ENCODE measurements around the gene NUBPL.
"Not testable (repeated sequence)": the region's sequence is repeated elsewhere in the genome, so short reads cannot be mapped to it uniquely, and the experiment has no call there.

Gene NUBPL

GRCh38 chr14:31884776-31885379 lies 323.7 kb downstream of the NUBPL start:
- TF ChIP-seq ZFX (IDR thresholded peaks at IDR 0.05; ENCODE audit: borderline replicate concordance) = no peak
- TF ChIP-seq CTCF (IDR thresholded peaks at IDR 0.05) = no peak
- no peak overlapping the region for H3K27ac ChIP-seq

GRCh38 chr14:31886156-31886835 lies 325.1 kb downstream of the NUBPL start:
- TF ChIP-seq ZFX (IDR thresholded peaks at IDR 0.05; ENCODE audit: borderline replicate concordance) (no peak), CTCF (IDR thresholded peaks at IDR 0.05) (no peak)
- H3K27ac ChIP-seq = no peak overlapping the region

- TF ChIP-seq ZFX (IDR thresholded peaks at IDR 0.05; ENCODE audit: borderline replicate concordance) = no peak
- no peak for TF ChIP-seq CTCF (IDR thresholded peaks at IDR 0.05)
Observed at GRCh38 chr14:31887929-31888580, 326.9 kb downstream of the NUBPL start.

GRCh38 chr14:31889297-31889696 lies 328.1 kb downstream of the NUBPL start:
- no peak overlapping the region for H3K27ac ChIP-seq

More at GRCh38 chr14:31887929-31888580, 326.9 kb downstream of the NUBPL start:
- H3K27ac ChIP-seq = no peak overlapping the region

GRCh38 chr14:31890202-31890601 lies 329.0 kb downstream of the NUBPL start:
- H3K27ac ChIP-seq = not testable (repeated sequence)

More at GRCh38 chr14:31889297-31889696, 328.1 kb downstream of the NUBPL start:
- TF ChIP-seq CTCF (IDR thresholded peaks at IDR 0.05) (no peak), ZFX (IDR thresholded peaks at IDR 0.05; ENCODE audit: borderline replicate concordance) (no peak)

- TF ChIP-seq ZFX (IDR thresholded peaks at IDR 0.05; ENCODE audit: borderline replicate concordance) = no peak
- TF ChIP-seq CTCF (IDR thresholded peaks at IDR 0.05) = no peak
- H3K27ac ChIP-seq = no peak overlapping the region
Observed at GRCh38 chr14:31893221-31893757, 332.1 kb downstream of the NUBPL start.

- TF ChIP-seq ZFX (IDR thresholded peaks at IDR 0.05; ENCODE audit: borderline replicate concordance) = no peak
- no peak for TF ChIP-seq CTCF (IDR thresholded peaks at IDR 0.05)
Observed at GRCh38 chr14:31894351-31894750, 333.1 kb downstream of the NUBPL start.

More at GRCh38 chr14:31894351-31894750, 333.1 kb downstream of the NUBPL start:
- no peak overlapping the region for H3K27ac ChIP-seq

Data from 22Rv1 (cell line).